Neural cell (in vitro differentiated cells): Measurements from ENCODE around the gene IFI35. TPM values are rescaled to one million over a fixed set of nuclear protein-coding genes. Genes with fewer than 3 reads are reported as not detected.

Experiments
- H2AFZ ChIP-seq: fragments of 200-600, 300-800 bp; sonication (generic), shearing (Covaris generic); 2 replicates; pipeline ENCODE4 v1.6.0; 2014; ENCODE audit warnings: low read depth, mild to moderate bottlenecking, antibody characterized with exemption, low read length, moderate library complexity
- H3F3A ChIP-seq: fragments of 200-600 bp; shearing (Covaris generic); 2 replicates; pipeline ENCODE4 v1.6.1; 2016; ENCODE audit warnings: mild to moderate bottlenecking, moderate library complexity, mixed read lengths, antibody characterized with exemption, low read length; ENCODE audit not compliant: insufficient read depth, poor library complexity, severe bottlenecking
- H3K27ac ChIP-seq: fragments of 200-600, 300-800 bp; sonication (generic), shearing (Covaris generic); 2 replicates; pipeline ENCODE4 v1.5.1; 2014; ENCODE audit warnings: mild to moderate bottlenecking, low read length, moderate library complexity
- H3K27me3 ChIP-seq: fragments of 300-800, 200-600 bp; sonication (generic), shearing (Covaris generic); 2 replicates; pipeline ENCODE4 v1.6.0; 2014; ENCODE audit warnings: mild to moderate bottlenecking, low read depth, low read length, moderate library complexity; ENCODE audit not compliant: insufficient read depth
- H3K36me3 ChIP-seq: fragments of 300-800, 200-600 bp; sonication (generic), shearing (Covaris generic); 2 replicates; pipeline ENCODE4 v1.5.1; 2014; ENCODE audit warnings: mild to moderate bottlenecking, antibody characterized with exemption, low read length, moderate library complexity; ENCODE audit not compliant: insufficient read depth
- H3K4me2 ChIP-seq: fragments of 300-800, 200-600 bp; sonication (generic), shearing (Covaris generic); 2 replicates; pipeline ENCODE4 v1.6.0; 2014; ENCODE audit warnings: mild to moderate bottlenecking, low read length
- H3K4me3 ChIP-seq: fragments of 300-800, 200-600 bp; sonication (generic), shearing (Covaris generic); 2 replicates; pipeline ENCODE4 v1.5.1; 2014; ENCODE audit warnings: mild to moderate bottlenecking, low read length, moderate library complexity
- H3K79me2 ChIP-seq: fragments of 200-600 bp; shearing (Covaris generic); replicated peaks from 2 replicates; pipeline ENCODE4 v1.6.0; 2014; ENCODE audit warnings: mild to moderate bottlenecking, low read length, moderate library complexity; ENCODE audit not compliant: insufficient read depth
- H3K9ac ChIP-seq: fragments of 300-800, 200-600 bp; sonication (generic), shearing (Covaris generic); 2 replicates; pipeline ENCODE4 v1.6.1; 2016; ENCODE audit warnings: mild to moderate bottlenecking, low read length, mixed read lengths
- H3K9me2 ChIP-seq: fragments of 200-600 bp; shearing (Covaris generic); 2 replicates; pipeline ENCODE4 v1.6.1; 2016; ENCODE audit warnings: mild to moderate bottlenecking, low read length, mixed read lengths; ENCODE audit not compliant: insufficient read depth
- H3K9me3 ChIP-seq: fragments of 200-600, 300-800 bp; sonication (generic), shearing (Covaris generic); 2 replicates; pipeline ENCODE4 v1.6.1; 2016; ENCODE audit warnings: mild to moderate bottlenecking, mixed run types, low read length, moderate library complexity, mixed read lengths
- H4K20me1 ChIP-seq: fragments of 200-600 bp; shearing (Covaris generic); 2 replicates; pipeline ENCODE4 v1.6.1; 2016; ENCODE audit warnings: mild to moderate bottlenecking, mixed run types; ENCODE audit not compliant: insufficient read depth
- EP300 ChIP-seq: fragments of 450-650 bp; conservative IDR thresholded peaks from 2 replicates; pipeline ENCODE4 v1.6.1; 2014; ENCODE audit warnings: antibody characterized with exemption, mild to moderate bottlenecking, moderate library complexity; ENCODE audit not compliant: poor library complexity, severe bottlenecking
- EZH2 ChIP-seq: fragments of 200-600, 300-800 bp; shearing (Covaris generic), sonication (generic); IDR thresholded peaks from 2 replicates; pipeline ENCODE4 v1.6.1; 2014; ENCODE audit warnings: antibody characterized with exemption, low read length, borderline replicate concordance, mild to moderate bottlenecking; ENCODE audit not compliant: insufficient read depth, poor library complexity, severe bottlenecking
- MXI1 ChIP-seq: fragments of 450-650 bp; conservative IDR thresholded peaks from 2 replicates; pipeline ENCODE4 v1.6.1; 2014; ENCODE audit warnings: antibody characterized with exemption, mild to moderate bottlenecking; ENCODE audit not compliant: poor library complexity, severe bottlenecking
- POLR2AphosphoS5 ChIP-seq: IDR thresholded peaks from 2 replicates; pipeline ENCODE4 v1.6.1; 2012
- RAD21 ChIP-seq: fragments of 450-650 bp; conservative IDR thresholded peaks from 2 replicates; pipeline ENCODE4 v1.6.1; 2014; ENCODE audit warnings: antibody characterized with exemption, mild to moderate bottlenecking, moderate library complexity
- REST ChIP-seq: IDR thresholded peaks from 2 replicates; pipeline ENCODE4 v1.6.1; 2012; ENCODE audit warnings: borderline replicate concordance
- SMC3 ChIP-seq: fragments of 450-650 bp; conservative IDR thresholded peaks from 2 replicates; pipeline ENCODE4 v1.6.1; 2014; ENCODE audit warnings: antibody characterized with exemption, mild to moderate bottlenecking, moderate library complexity; ENCODE audit not compliant: poor library complexity
- TAF1 ChIP-seq: IDR thresholded peaks from 2 replicates; pipeline ENCODE4 v1.6.1; 2012; ENCODE audit warnings: low read depth
- polyA plus RNA-seq: library from polyadenylated mRNA; depleted of rRNA; stranded (reverse); fragments of >200 nt; gene quantifications from 2 replicates; pipeline ENCODE4 v1.2.3, GENCODE V29; 2014
- TF ChIP-seq, protein P1 (sequence below): fragments of 450-650 bp; IDR thresholded peaks from 2 replicates; pipeline ENCODE4 v1.5.1; 2014; ENCODE audit warnings: antibody characterized with exemption, mild to moderate bottlenecking, moderate library complexity; ENCODE audit not compliant: poor library complexity, severe bottlenecking

IFI35 gene
- polyA plus RNA-seq, 1 donor from 2014 or later, result not detected

DNA sequence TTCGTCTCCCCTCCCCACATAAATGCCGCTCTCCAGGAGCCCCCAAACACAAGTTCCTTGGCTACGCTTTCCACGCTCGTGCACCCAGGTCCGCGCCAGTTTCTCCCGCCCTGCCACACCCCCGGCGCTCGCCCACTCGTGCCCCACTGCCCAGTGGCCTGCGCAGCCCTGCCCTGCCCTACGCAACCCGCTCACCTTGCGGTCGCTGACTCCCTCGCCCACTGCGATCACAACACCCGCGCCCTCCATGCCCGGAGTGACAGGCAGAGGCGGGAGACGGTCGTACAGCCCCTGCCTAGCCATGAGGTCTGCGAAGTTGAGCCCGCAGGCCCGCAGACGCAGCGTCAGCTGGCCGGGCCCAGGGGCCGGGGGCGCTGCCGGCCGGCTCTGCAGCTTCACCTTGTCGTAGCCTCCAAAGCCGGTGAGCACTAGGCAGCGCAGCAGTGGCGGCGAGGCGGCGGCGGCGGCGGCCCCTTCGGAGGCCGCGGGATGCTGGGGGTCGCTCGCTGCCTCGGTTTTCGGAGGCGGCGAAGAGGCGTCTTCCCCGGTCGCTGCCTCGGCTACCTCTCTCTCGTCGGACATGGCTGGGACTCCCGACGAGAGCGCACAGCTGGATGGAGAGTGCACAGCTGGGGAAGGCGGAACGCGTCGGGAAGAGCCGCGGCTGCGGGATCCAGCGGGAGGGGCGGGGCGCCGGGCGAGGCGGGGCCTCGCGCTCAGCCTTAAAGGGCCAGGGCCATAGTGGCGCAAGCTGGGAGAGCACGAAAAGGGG, 15.3 kb downstream of the IFI35 start, which contains the start of gene VAT1:
Gene VAT1, minus strand, starts transcription at position 645 of the 772 bp plus-strand sequence. Its CDS starts 63 bp downstream, at position 582.
- TF ChIP-seq EP300 (peak; percentile 21), EZH2 (no peak), TAF1 (peak; percentile 77), RAD21 (peak; percentile 51), MXI1 (peak; percentile 85), REST (peak; percentile 92), POLR2AphosphoS5 (peak; percentile 96), SMC3 (peak; percentile 52)
- TF ChIP-seq, protein P1, sequence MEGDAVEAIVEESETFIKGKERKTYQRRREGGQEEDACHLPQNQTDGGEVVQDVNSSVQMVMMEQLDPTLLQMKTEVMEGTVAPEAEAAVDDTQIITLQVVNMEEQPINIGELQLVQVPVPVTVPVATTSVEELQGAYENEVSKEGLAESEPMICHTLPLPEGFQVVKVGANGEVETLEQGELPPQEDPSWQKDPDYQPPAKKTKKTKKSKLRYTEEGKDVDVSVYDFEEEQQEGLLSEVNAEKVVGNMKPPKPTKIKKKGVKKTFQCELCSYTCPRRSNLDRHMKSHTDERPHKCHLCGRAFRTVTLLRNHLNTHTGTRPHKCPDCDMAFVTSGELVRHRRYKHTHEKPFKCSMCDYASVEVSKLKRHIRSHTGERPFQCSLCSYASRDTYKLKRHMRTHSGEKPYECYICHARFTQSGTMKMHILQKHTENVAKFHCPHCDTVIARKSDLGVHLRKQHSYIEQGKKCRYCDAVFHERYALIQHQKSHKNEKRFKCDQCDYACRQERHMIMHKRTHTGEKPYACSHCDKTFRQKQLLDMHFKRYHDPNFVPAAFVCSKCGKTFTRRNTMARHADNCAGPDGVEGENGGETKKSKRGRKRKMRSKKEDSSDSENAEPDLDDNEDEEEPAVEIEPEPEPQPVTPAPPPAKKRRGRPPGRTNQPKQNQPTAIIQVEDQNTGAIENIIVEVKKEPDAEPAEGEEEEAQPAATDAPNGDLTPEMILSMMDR, result no peak
- Histone ChIP-seq H2AFZ (peak within 1 kb of the TSS; percentile 75), H3K9me3 (no peaks in the 10 kb centered on the region), H3F3A (peaks cover 5% of the 10 kb centered on the region), H3K9me2 (no peaks in the 10 kb centered on the region), H3K79me2 (peaks cover 61% of the 10 kb centered on the region), H3K4me2 (peak within 1 kb of the TSS; percentile 94), H3K27ac (peak within 1 kb of the TSS; percentile 95), H3K27me3 (no peaks in the 10 kb centered on the region), H4K20me1 (peaks cover 4% of the 10 kb centered on the region), H3K4me3 (peak within 1 kb of the TSS; percentile 80), H3K36me3 (no peaks in the 10 kb centered on the region), H3K9ac (peak within 1 kb of the TSS; percentile 96)

DNA sequence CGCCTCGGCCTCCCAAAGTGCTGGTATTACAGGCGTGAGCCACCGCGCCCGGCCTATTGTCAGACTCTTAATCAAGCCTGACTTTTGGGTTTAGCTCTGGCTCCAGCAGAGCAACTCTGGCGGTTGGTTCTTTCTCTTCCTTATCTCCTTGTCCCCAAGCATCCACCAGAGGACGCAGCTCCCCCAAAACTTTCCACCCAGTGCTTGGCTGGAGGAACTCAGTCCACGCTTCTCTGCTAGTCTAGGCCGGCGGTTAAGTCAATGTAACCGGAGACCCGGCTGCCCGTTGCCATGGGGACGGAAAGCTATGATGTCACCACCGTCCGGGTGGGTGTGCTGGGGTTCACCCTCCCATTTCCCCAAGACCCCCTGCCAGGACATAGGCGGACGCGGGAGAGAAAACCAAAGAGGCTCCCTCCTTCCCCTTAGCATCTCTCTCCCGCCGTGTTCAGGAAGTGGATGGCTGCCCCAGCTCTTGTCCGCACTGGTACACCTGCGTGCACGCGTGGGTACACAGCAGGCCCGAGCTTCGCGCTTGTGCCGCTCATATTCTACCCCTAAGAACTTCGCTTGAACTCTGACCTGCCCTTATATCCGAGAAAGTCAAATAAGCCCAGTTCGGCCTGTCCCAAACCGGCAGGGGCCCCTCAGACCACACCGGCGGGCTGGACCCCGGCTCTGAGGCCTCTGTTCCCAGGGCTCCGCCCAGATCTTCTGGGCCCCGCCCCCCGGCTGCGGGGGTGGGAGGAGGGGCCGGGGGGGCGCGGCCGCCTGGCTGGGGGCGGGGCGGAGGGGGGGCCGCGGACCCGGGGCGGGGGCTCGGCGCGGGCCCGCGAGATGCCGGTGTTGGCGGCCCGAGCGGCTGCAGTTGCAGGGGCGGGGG, 18.1 kb downstream of the IFI35 start, which contains the start of gene RND2:
Gene RND2, plus strand, starts transcription at position 825 of the 883 bp plus-strand sequence. CDS start 117 bp downstream, outside the sequence.
- Histone ChIP-seq H3K9me3 (no peaks in the 10 kb centered on the region), H3K4me3 (peak within 1 kb of the TSS; percentile 83), H3F3A (peaks cover 5% of the 10 kb centered on the region), H3K9me2 (no peaks in the 10 kb centered on the region), H3K27ac (peak within 1 kb of the TSS; percentile 95), H3K4me2 (peak within 1 kb of the TSS; percentile 84), H3K79me2 (peaks cover 38% of the 10 kb centered on the region), H3K27me3 (no peaks in the 10 kb centered on the region), H4K20me1 (peaks cover 4% of the 10 kb centered on the region), H2AFZ (peak within 1 kb of the TSS; percentile 90), H3K9ac (peak within 1 kb of the TSS; percentile 92), H3K36me3 (no peaks in the 10 kb centered on the region)
- TF ChIP-seq TAF1, result peak; percentile 54
- TF ChIP-seq, protein P1, result peak; percentile 97
- TF ChIP-seq EZH2, result no peak
- TF ChIP-seq EP300, result peak; percentile 61
- peak; percentile 63 for TF ChIP-seq POLR2AphosphoS5
- peak; percentile 53 for TF ChIP-seq REST
- peak; percentile 97 for TF ChIP-seq RAD21
- TF ChIP-seq SMC3, result peak; percentile 99
- peak; percentile 95 for TF ChIP-seq MXI1
